ENCODE measurements around the gene MRPS6. TPM values are rescaled to one million over a fixed set of nuclear protein-coding genes. Genes with fewer than 3 reads are reported as not detected.
A peak's percentile ranks its signal among the peaks of the same experiment; 100 is the strongest.

The MRPS6 gene
- total and polyA plus RNA-seq, 7 donors: 41.0 to 118 (median 78.8) TPM

DNA sequence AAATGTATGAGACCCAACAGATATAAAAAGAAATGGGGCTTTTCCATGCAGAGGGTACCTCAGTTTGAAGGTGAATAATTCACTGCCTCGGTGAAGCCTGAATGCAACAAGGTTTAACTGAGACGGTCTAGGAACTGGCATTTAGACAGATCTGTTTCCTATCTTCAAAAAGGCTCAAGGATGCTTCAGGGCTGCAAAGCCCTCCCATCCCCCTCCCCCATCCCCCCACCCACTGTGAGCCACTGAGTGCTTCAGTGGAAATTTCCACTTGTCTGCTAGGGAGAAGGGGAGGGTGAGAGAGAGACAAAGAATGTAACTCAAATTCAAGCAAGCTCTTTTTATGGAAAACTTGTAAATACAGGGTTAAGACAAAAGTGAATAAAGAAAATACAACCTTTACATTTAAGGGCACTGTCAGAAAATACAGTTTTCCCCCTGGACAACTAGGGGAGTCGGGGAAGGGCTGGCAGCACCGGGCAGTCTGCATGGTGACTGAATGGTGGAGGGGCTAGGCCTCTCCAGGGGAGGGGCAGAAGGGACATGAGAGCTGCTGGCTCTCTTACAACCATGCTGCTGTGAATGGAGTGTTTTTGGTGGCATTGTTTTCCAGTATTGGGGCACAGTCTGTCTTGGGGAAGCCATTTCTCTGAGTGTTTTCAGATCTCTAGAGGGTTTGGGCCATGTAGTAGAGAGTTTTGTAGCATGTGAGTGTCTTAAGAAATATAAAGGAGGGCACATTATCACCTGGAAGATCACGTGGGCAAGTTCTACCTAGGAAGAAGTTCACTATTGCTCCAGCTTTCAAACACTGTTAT lies 56.7 kb downstream of the MRPS6 start:
- WGBS, 2 donors: 71 to 83% methylated on average over 5 of the region's 5 CpGs

DNA sequence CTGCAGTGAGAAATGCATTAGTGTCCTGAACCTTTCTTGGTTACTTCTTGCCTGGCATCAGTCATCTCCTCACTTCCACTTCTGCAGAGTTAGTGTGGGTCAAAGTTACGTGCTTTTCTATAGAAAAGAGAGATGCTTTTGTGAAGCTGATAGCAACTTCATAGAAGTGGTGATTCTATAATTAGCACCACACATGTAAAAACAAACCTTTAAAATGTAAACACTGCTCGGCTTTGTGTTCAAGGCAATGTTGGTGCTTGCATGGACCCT lies 57.3 kb downstream of the MRPS6 start:
- Histone ChIP-seq H3K27ac (peak overlapping the region; percentile 80 to 89 (median 82)), H3K4me1 (peaks cover 0 to 87% (median 85%) of the 10 kb centered on the region in 4 donors), H3K27me3 (no peaks in the 10 kb centered on the region), H3K36me3 (peaks cover 0 to 6% (median under 1%) of the 10 kb centered on the region in 4 donors), H3K4me3 (no peak overlapping the region), H3K9me3 (no peaks in the 10 kb centered on the region)
- DNase-seq: no peak
- intact Hi-C loops (cut with DNase I): loop anchor here (2.0 kb wide), 1 partner anchor 58 kb away; the partner anchor contains the start of genes MRPS6 and SLC5A3
- TF ChIP-seq, protein P1, sequence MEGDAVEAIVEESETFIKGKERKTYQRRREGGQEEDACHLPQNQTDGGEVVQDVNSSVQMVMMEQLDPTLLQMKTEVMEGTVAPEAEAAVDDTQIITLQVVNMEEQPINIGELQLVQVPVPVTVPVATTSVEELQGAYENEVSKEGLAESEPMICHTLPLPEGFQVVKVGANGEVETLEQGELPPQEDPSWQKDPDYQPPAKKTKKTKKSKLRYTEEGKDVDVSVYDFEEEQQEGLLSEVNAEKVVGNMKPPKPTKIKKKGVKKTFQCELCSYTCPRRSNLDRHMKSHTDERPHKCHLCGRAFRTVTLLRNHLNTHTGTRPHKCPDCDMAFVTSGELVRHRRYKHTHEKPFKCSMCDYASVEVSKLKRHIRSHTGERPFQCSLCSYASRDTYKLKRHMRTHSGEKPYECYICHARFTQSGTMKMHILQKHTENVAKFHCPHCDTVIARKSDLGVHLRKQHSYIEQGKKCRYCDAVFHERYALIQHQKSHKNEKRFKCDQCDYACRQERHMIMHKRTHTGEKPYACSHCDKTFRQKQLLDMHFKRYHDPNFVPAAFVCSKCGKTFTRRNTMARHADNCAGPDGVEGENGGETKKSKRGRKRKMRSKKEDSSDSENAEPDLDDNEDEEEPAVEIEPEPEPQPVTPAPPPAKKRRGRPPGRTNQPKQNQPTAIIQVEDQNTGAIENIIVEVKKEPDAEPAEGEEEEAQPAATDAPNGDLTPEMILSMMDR (IDR thresholded peaks at IDR 0.05): no peak
- no peak for TF ChIP-seq POLR2A (IDR thresholded peaks at IDR 0.05)
- no peak for TF ChIP-seq EP300 (IDR thresholded peaks at IDR 0.05)
- WGBS, 2 donors: 89 to 91% methylated on average over 2 of the region's 2 CpGs

More for the DNA sequence above, 56.7 kb downstream of the MRPS6 start:
- intact Hi-C loops (cut with DNase I): loop anchor here (2.0 to 5.0 kb wide), 4 partner anchors 57 to 217 kb away; partner anchors contain the start of genes MRPS6 and SLC5A3
- peak overlapping the region; percentile 80 to 89 (median 82) for H3K27ac ChIP-seq
- TF ChIP-seq POLR2AphosphoS5 (IDR thresholded peaks at IDR 0.05) (no peak), POLR2A (IDR thresholded peaks at IDR 0.05) (no peak), EP300 (IDR thresholded peaks at IDR 0.05) (no peak)
- TF ChIP-seq, protein P1 (IDR thresholded peaks at IDR 0.05): no peak
- peaks cover 0 to 11% (median 0%) of the 10 kb centered on the region in 4 donors for H3K36me3 ChIP-seq
- peak overlapping the region in 3 of 4 donors; percentile 15 to 31 (median 16) for H3K4me3 ChIP-seq
- no peaks in the 10 kb centered on the region for H3K9me3 ChIP-seq
- H3K4me1 ChIP-seq: peaks cover 0 to 88% (median 86%) of the 10 kb centered on the region in 4 donors
- DNase-seq: no peak
- no peaks in the 10 kb centered on the region for H3K27me3 ChIP-seq

DNA sequence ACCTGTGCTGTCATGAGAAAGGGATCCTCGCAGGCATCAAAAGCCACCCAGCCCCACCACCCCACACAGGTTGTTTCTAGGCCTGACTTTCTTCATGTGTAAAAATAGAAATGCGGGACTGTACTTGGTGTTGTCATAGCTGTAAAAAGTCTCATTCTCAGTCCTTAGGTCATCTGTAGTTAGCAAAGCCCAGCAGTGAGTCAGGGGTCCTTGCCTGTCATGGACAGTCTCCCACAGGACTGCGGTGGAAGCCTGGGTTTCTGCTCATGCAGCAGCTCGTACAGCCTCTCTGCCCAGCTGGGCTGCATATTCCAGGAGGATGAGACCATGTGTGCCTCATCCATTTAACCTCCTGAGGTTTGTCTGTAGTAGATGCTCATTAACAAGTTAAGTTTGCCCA lies 58.2 kb downstream of the MRPS6 start:
- Histone ChIP-seq H3K27me3 (no peaks in the 10 kb centered on the region), H3K36me3 (peaks cover 0 to 5% (median 0%) of the 10 kb centered on the region in 4 donors), H3K9me3 (no peaks in the 10 kb centered on the region), H3K4me1 (peaks cover 0 to 78% (median 76%) of the 10 kb centered on the region in 4 donors), H3K27ac (peak overlapping the region; percentile 80 to 89 (median 82)), H3K4me3 (no peak overlapping the region)
- WGBS, 2 donors: 91 to 97% methylated on average over 4 of the region's 4 CpGs
- intact Hi-C loops (cut with DNase I): loop anchor here (2.0 kb wide), 1 partner anchor 59 kb away; the partner anchor contains the start of genes MRPS6 and SLC5A3
- no peak for DNase-seq
- TF ChIP-seq POLR2A (IDR thresholded peaks at IDR 0.05) (no peak), POLR2AphosphoS5 (IDR thresholded peaks at IDR 0.05) (no peak), EP300 (IDR thresholded peaks at IDR 0.05) (no peak)
- TF ChIP-seq, protein P1 (IDR thresholded peaks at IDR 0.05): no peak

DNA sequence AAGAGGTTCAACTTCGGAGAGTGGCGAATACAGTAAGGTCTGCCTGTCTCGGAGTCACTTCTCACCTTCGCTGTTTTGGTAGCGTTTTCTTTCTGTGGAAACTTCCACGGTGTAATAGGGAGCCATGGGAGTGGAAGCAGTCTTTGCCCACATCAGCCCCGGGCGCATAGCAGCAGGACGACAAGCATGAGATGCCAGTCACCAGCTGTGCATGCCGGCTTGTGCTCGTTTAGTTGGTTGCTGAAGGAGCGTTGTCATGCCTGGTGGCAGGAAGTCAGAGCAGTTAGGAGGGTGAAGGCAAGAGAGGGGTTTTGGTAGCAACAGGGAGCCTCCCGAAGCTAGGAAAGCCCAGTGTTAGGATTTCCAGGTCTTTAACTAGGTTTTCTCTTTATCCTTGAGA lies 58.8 kb downstream of the MRPS6 start:
- WGBS, 2 donors: 89 to 95% methylated on average over 13 of the region's 13 CpGs
- peaks cover 0 to 72% (median 69%) of the 10 kb centered on the region in 4 donors for H3K4me1 ChIP-seq
- H3K4me3 ChIP-seq: no peak overlapping the region
- H3K27ac ChIP-seq: peak overlapping the region; percentile 80 to 89 (median 82)
- no peak for DNase-seq
- H3K27me3 ChIP-seq: no peaks in the 10 kb centered on the region
- TF ChIP-seq POLR2A (IDR thresholded peaks at IDR 0.05) (no peak), POLR2AphosphoS5 (IDR thresholded peaks at IDR 0.05) (no peak), EP300 (IDR thresholded peaks at IDR 0.05) (no peak)
- TF ChIP-seq, protein P1 (IDR thresholded peaks at IDR 0.05): no peak
- intact Hi-C loops (cut with DNase I): no loop called here
- peaks cover 0 to 5% (median 0%) of the 10 kb centered on the region in 4 donors for H3K36me3 ChIP-seq
- no peaks in the 10 kb centered on the region for H3K9me3 ChIP-seq
